Esophagus muscularis mucosa (tissue), 4 donors: ENCODE measurements around the gene PREP. TPM values are rescaled to one million over a fixed set of nuclear protein-coding genes. Genes with fewer than 3 reads are reported as not detected.
A peak's percentile ranks its signal among the peaks of the same experiment; 100 is the strongest.

ENCODE experiments used
- DNase-seq: peaks from one replicate; pipeline ENCODE4 v3.0.0-alpha.2; 2017; ENCODE audit errors: extremely low spot score
- H3K27ac ChIP-seq, 4 donors: fragments of 200-600 bp; sonication (generic); replicated peaks in 1 of 4; 1 replicate in 3 of 4; 2 replicates in 1 of 4; pipeline ENCODE4 v1.5.1; 2016 to 2019; ENCODE audit warnings: mild to moderate bottlenecking in 1 of 4
- H3K27me3 ChIP-seq, 4 donors: fragments of 200-600 bp; sonication (generic); one replicate each; pipeline versions ENCODE4 v1.5.1 to v1.6.0; 2016 to 2019
- H3K36me3 ChIP-seq, 4 donors: fragments of 200-600 bp; sonication (generic); one replicate each; pipeline ENCODE4 v1.5.1; 2016 to 2019
- H3K4me1 ChIP-seq, 4 donors: fragments of 200-600 bp; sonication (generic); one replicate each; pipeline ENCODE4 v1.5.1; 2016 to 2019
- H3K4me3 ChIP-seq, 4 donors: fragments of 200-600 bp; sonication (generic); 1 replicate in 2 of 4; 2 replicates in 2 of 4; pipeline ENCODE4 v1.5.1; 2016 to 2019; ENCODE audit warnings: mild to moderate bottlenecking in 4 of 4, moderate library complexity in 1 of 4
- H3K9me3 ChIP-seq, 4 donors: fragments of 200-600 bp; sonication (generic); 1 replicate in 3 of 4; 2 replicates in 1 of 4; pipeline ENCODE4 v1.5.1; 2016 to 2019
- CTCF ChIP-seq, 3 experiments: fragments of 200-600 bp in 2 of 3; fragments of 450-650 bp in 1 of 3; sonication (generic) in 2 of 3; IDR thresholded peaks; one replicate each; pipeline ENCODE4 v1.5.1; 2017 to 2019; ENCODE audit warnings: antibody characterized with exemption in 3 of 3, mild to moderate bottlenecking in 2 of 3, moderate library complexity in 1 of 3
- EP300 ChIP-seq: sonication (generic); formaldehyde crosslinking; IDR thresholded peaks from one replicate; pipeline ENCODE4 v1.6.1; 2017; ENCODE audit warnings: antibody characterized with exemption
- POLR2A ChIP-seq: fragments of 450-650 bp; IDR thresholded peaks from one replicate; pipeline ENCODE4 v1.6.1; 2017; ENCODE audit warnings: antibody characterized with exemption, moderate library complexity, mild to moderate bottlenecking, low read depth
- POLR2AphosphoS5 ChIP-seq, 2 donors: sonication (generic); formaldehyde crosslinking; IDR thresholded peaks; one replicate each; pipeline ENCODE4 v1.6.1; 2017; ENCODE audit warnings: antibody characterized with exemption in 2 of 2
- WGBS: methylation state at CpG from one replicate; pipeline ENCODE4 v1.1.5; 2018; 5-methylcytosine and 5-hydroxymethylcytosine counted together
- intact Hi-C: fragments of 100-400 bp; cut with DNase I; formaldehyde crosslinking; loops from one replicate; pipeline ENCODE4 v1.15.1; 2023
- total RNA-seq, 4 donors: library from RNA; depleted of rRNA; stranded (reverse); fragments of >200 nt; gene quantifications; one replicate each; pipeline versions ENCODE4 v1.1.0 to v1.2.1, GENCODE V29; 2016

PREP gene
- total RNA-seq, 4 donors from 2014 or later = 17.9 to 21.6 (median 19.0) TPM

- intact Hi-C loops = no loop called here
- TF ChIP-seq POLR2A (no peak), POLR2AphosphoS5 (IDR thresholded peaks at IDR 0.05) (no peak), EP300 (no peak), CTCF (IDR thresholded peaks at IDR 0.05) (no peak)
- Histone ChIP-seq H3K27ac (no peak overlapping the region), H3K9me3 (no peaks in the 10 kb centered on the region), H3K4me1 (no peaks in the 10 kb centered on the region), H3K36me3 (no peaks in the 10 kb centered on the region), H3K27me3 (no peaks in the 10 kb centered on the region), H3K4me3 (no peak overlapping the region)
- 83% methylated on average over 6 of the region's 6 CpGs for WGBS
- DNase-seq = peak; percentile 66
Measured at GRCh38 chr6:105443941-105444340, 41.1 kb upstream of the PREP start.

DNA sequence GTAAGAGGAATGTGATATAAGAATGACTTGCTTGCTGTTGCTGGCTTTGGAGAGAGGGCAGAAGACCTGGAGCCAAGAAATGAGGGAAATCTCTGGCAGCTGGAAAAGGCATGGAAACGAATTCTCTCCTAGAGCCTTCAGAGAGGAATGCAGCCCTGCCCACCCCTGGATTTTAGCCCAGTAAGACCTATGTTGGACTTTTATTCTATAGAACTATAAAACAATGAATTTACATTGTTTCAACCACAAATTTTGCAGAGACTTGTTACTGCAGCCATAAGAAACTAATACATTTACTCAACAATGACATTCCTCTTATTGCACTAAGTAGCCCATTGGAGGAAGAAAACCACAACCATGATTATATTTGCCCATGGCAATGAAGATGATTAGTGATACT, 39.5 kb upstream of the PREP start:
- Histone ChIP-seq H3K9me3 (no peaks in the 10 kb centered on the region), H3K27ac (no peak overlapping the region), H3K27me3 (no peaks in the 10 kb centered on the region), H3K36me3 (no peaks in the 10 kb centered on the region), H3K4me3 (no peak overlapping the region), H3K4me1 (no peaks in the 10 kb centered on the region)
- TF ChIP-seq EP300 = no peak
- DNase-seq = no peak
- 74% methylated on average over 1 of the region's 1 CpG for WGBS
- intact Hi-C loops = no loop called here

GRCh38 chr6:105437236-105437635, 34.4 kb upstream of the PREP start:
- Histone ChIP-seq H3K36me3 (no peaks in the 10 kb centered on the region), H3K4me3 (no peak overlapping the region), H3K27me3 (no peaks in the 10 kb centered on the region), H3K27ac (no peak overlapping the region), H3K9me3 (no peaks in the 10 kb centered on the region), H3K4me1 (peaks cover 0 to 4% (median 0%) of the 10 kb centered on the region in 4 donors)
- DNase-seq = no peak
- TF ChIP-seq POLR2AphosphoS5 (IDR thresholded peaks at IDR 0.05) (no peak), EP300 (no peak), CTCF (IDR thresholded peaks at IDR 0.05) (no peak), POLR2A (no peak)
- whole genome bisulfite sequencing = 65% methylated on average over 2 of the region's 2 CpGs
- intact Hi-C loops = no loop called here

- H3K9me3 ChIP-seq = no peaks in the 10 kb centered on the region
- no peak overlapping the region for H3K4me3 ChIP-seq
- H3K27ac ChIP-seq = no peak overlapping the region
- peaks cover 0 to 7% (median 0%) of the 10 kb centered on the region in 4 donors for H3K4me1 ChIP-seq
- TF ChIP-seq POLR2A (no peak), POLR2AphosphoS5 (IDR thresholded peaks at IDR 0.05) (no peak), CTCF (IDR thresholded peaks at IDR 0.05) (no peak), EP300 (no peak)
- H3K36me3 ChIP-seq = no peaks in the 10 kb centered on the region
- intact Hi-C loops = no loop called here
- DNase-seq = no peak
- H3K27me3 ChIP-seq = no peaks in the 10 kb centered on the region
- WGBS = 90% methylated on average over 3 of the region's 3 CpGs
Measured at GRCh38 chr6:105433723-105434122, 30.8 kb upstream of the PREP start.

DNA sequence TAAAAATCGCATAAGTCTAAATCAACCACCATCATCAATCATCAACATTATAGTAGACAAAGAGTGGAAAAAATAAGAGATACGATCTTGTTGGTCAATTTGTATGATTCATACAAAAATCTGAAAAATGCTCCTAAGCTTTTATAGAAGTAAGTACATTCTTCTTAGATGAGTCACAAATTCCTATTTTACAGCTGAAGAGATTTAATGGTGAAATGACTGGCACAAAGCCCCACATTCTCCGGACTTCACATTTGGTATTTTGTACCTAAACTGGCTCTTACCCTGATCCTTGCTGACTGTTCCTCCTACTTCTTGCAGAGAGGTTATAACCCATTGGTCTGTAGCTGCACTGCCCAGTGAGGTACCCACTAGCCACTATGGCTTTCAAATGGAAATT, 29.9 kb upstream of the PREP start:
- Histone ChIP-seq H3K36me3 (no peaks in the 10 kb centered on the region), H3K9me3 (no peaks in the 10 kb centered on the region), H3K4me3 (no peak overlapping the region), H3K4me1 (peaks cover 0 to 14% (median 4%) of the 10 kb centered on the region in 4 donors), H3K27me3 (no peaks in the 10 kb centered on the region), H3K27ac (no peak overlapping the region)
- DNase-seq = no peak
- intact Hi-C loops = no loop called here
- 47% methylated on average over 3 of the region's 3 CpGs for WGBS
- TF ChIP-seq POLR2AphosphoS5 (IDR thresholded peaks at IDR 0.05) (no peak), EP300 (no peak), CTCF (IDR thresholded peaks at IDR 0.05) (no peak)
